Measurements from ENCODE around the gene TBRG1.
"Not testable (repeated sequence)": the region's sequence is repeated elsewhere in the genome, so short reads cannot be mapped to it uniquely, and the experiment has no call there.

Gene TBRG1

GRCh38 chr11:124622531-124623451, at the start of gene TBRG1:
TSS of gene TBRG1 (plus strand) at chr11:124622864. CDS start at chr11:124623084, 220 bp downstream.
- peak; percentile 96 for DNase-seq

GRCh38 chr11:124577716-124578427, 44.8 kb upstream of the TBRG1 start:
- DNase-seq = peak; percentile 45

GRCh38 chr11:124578761-124579160, 43.9 kb upstream of the TBRG1 start:
- no peak for DNase-seq

GRCh38 chr11:124581817-124582216, 40.8 kb upstream of the TBRG1 start:
- DNase-seq = no peak

- no peak for DNase-seq
Observed at GRCh38 chr11:124582565-124582964, 40.1 kb upstream of the TBRG1 start.

GRCh38 chr11:124583781-124584180, 38.9 kb upstream of the TBRG1 start:
- no peak for DNase-seq

GRCh38 chr11:124584681-124585372, 37.8 kb upstream of the TBRG1 start:
- no peak for DNase-seq

GRCh38 chr11:124586238-124586860, 36.3 kb upstream of the TBRG1 start:
- peak; percentile 42 for DNase-seq

- no peak for DNase-seq
Observed at GRCh38 chr11:124591430-124591829, 31.2 kb upstream of the TBRG1 start.

GRCh38 chr11:124592627-124593026, 30.0 kb upstream of the TBRG1 start:
- DNase-seq = no peak

GRCh38 chr11:124595302-124595701, 27.4 kb upstream of the TBRG1 start:
- no peak for DNase-seq

- no peak for DNase-seq
Observed at GRCh38 chr11:124597626-124598025, 25.0 kb upstream of the TBRG1 start.

GRCh38 chr11:124600621-124601320, 21.9 kb upstream of the TBRG1 start:
- DNase-seq = no peak

GRCh38 chr11:124602193-124602592, 20.5 kb upstream of the TBRG1 start:
- DNase-seq = no peak

GRCh38 chr11:124602723-124603122, 19.9 kb upstream of the TBRG1 start:
- DNase-seq = not testable (repeated sequence)

- DNase-seq = no peak
Observed at GRCh38 chr11:124605719-124606118, 16.9 kb upstream of the TBRG1 start.

GRCh38 chr11:124608147-124608546, 14.5 kb upstream of the TBRG1 start:
- DNase-seq = no peak

GRCh38 chr11:124610295-124610694, 12.4 kb upstream of the TBRG1 start:
- no peak for DNase-seq

- DNase-seq = peak; percentile 60
Observed at GRCh38 chr11:124611064-124611463, 11.6 kb upstream of the TBRG1 start, which contains the start of gene PANX3. TSS of gene PANX3 (plus strand) at chr11:124611428. CDS start at chr11:124611557, 129 bp downstream.

- no peak for DNase-seq
Observed at GRCh38 chr11:124612045-124612444, 10.6 kb upstream of the TBRG1 start.

GRCh38 chr11:124612567-124613246, 10.0 kb upstream of the TBRG1 start:
- no peak for DNase-seq
